K562 (cell line): Measurements from ENCODE around the gene CHTOP. TPM values are rescaled to one million over a fixed set of nuclear protein-coding genes. Genes with fewer than 3 reads are reported as not detected.

Source experiments
- ATAC-seq: fragments of 200-7000 bp; cut with Tn5 transposase; 3 replicates; pipeline ENCODE4 v1.9.1; 2020; ENCODE audit warnings: moderate library complexity
- BruUV-seq: library from RNA; stranded (reverse); fragments of 400-500 nt; replicated peaks from 2 replicates; lab custom pipeline; 2021; lab: Mats Ljungman, UMichigan
- CTCF ChIA-PET: fragments of 300-600 bp; formaldehyde crosslinking; extraction: SDS; loops from one replicate; lab custom pipeline; 2021; ENCODE audit warnings: low intra/inter-chr PET ratio; lab: Yijun Ruan, JAX
- POLR2A ChIA-PET: fragments of 300-600, 350-650 bp; sonication (Branson Sonifier 250); formaldehyde crosslinking; extraction: SDS; loops from one replicate; lab custom pipeline; 2021; ENCODE audit warnings: antibody characterized with exemption, inconsistent platforms; lab: Yijun Ruan, JAX
- DNase-seq, 4 experiments: peaks; one replicate each; pipeline versions ENCODE4 v3.0.0 to v3.0.0-alpha.2; 2011 to 2018; ENCODE audit warnings: low spot score in 3 of 4, mixed read lengths in 3 of 4; ENCODE audit errors: extremely low read depth in 1 of 4
- FAIRE-seq: peaks from 2 replicates; lab custom pipeline; 2011; peaks lifted over from hg19 to GRCh38; lab: Jason Lieb, UNC
- H2AFZ ChIP-seq: 2 replicates; pipeline ENCODE4 v1.6.0; 2011; ENCODE audit warnings: low read depth, low read length, control low read depth, inconsistent platforms
- H3K27ac ChIP-seq: fragments of 200-600 bp; 3 replicates; pipeline ENCODE4 v1.8.0; 2011; ENCODE audit warnings: low read depth, mild to moderate bottlenecking, control low read depth, inconsistent platforms, low read length, moderate library complexity, mixed read lengths; ENCODE audit errors: extremely low read depth
- H3K27me3 ChIP-seq, 2 experiments: fragments of 300-600 bp in 1 of 2; 2 replicates in 1 of 2; 3 replicates in 1 of 2; pipeline versions ENCODE4 v1.6.0 to v1.8.0; 2011; ENCODE audit warnings: inconsistent platforms in 2 of 2, low read length in 2 of 2, mild to moderate bottlenecking in 1 of 2, mixed read lengths in 1 of 2, moderate library complexity in 1 of 2; ENCODE audit not compliant: control insufficient read depth in 2 of 2, insufficient read depth in 2 of 2
- H3K36me3 ChIP-seq: fragments of 300-600 bp; 3 replicates; pipeline ENCODE4 v1.8.0; 2011; ENCODE audit warnings: mild to moderate bottlenecking, low read length, inconsistent platforms; ENCODE audit not compliant: control insufficient read depth, insufficient read depth
- H3K4me1 ChIP-seq, 2 experiments: fragments of 200-600 bp in 1 of 2; replicated peaks in 1 of 2; 2 replicates in 1 of 2; 3 replicates in 1 of 2; pipeline versions ENCODE4 v1.5.1 to v1.8.0; 2011; ENCODE audit warnings: inconsistent platforms in 2 of 2, low read length in 2 of 2, mild to moderate bottlenecking in 1 of 2, mixed read lengths in 1 of 2, moderate library complexity in 1 of 2; ENCODE audit not compliant: control insufficient read depth in 2 of 2, insufficient read depth in 2 of 2
- H3K4me2 ChIP-seq: 2 replicates; pipeline ENCODE4 v1.6.1; 2011; ENCODE audit warnings: low read length, control low read depth, inconsistent platforms, mixed read lengths; ENCODE audit not compliant: insufficient read depth
- H3K4me3 ChIP-seq: fragments of 200-600 bp; sonication (generic), shearing (Covaris generic); 2 replicates; pipeline ENCODE4 v1.5.1; 2016; ENCODE audit warnings: control low read depth, inconsistent platforms
- H3K79me2 ChIP-seq: fragments of 200-600 bp; 3 replicates; pipeline ENCODE4 v1.8.0; 2011; ENCODE audit warnings: low read length, inconsistent platforms; ENCODE audit not compliant: control insufficient read depth, insufficient read depth
- H3K9ac ChIP-seq, 2 experiments: 2 replicates each; pipeline versions ENCODE4 v1.6.0 to v1.6.1; 2011; ENCODE audit warnings: low read depth in 2 of 2, low read length in 2 of 2, control low read depth in 1 of 2, inconsistent platforms in 1 of 2, mild to moderate bottlenecking in 1 of 2, mixed read lengths in 1 of 2; ENCODE audit not compliant: insufficient read depth in 1 of 2
- H3K9me1 ChIP-seq: one replicate; pipeline ENCODE4 v1.6.0; 2011; ENCODE audit warnings: inconsistent platforms, mild to moderate bottlenecking, low read length, moderate library complexity; ENCODE audit not compliant: control insufficient read depth, insufficient read depth
- H3K9me3 ChIP-seq: replicated peaks from 2 replicates; pipeline ENCODE4 v1.5.1; 2011; ENCODE audit warnings: low read depth, low read length, inconsistent platforms; ENCODE audit not compliant: control insufficient read depth, insufficient read depth
- H4K20me1 ChIP-seq: replicated peaks from 2 replicates; pipeline ENCODE4 v1.6.1; 2011; ENCODE audit warnings: low read length, inconsistent platforms, mixed read lengths; ENCODE audit not compliant: control insufficient read depth, insufficient read depth
- WGBS: fragments of 100-300 bp; shearing (Covaris generic); methylation state at CpG from one replicate; pipeline ENCODE4 v1.1.6; 2016; ENCODE audit warnings: low coverage, mixed read lengths; ENCODE audit not compliant: insufficient coverage; ENCODE audit errors: missing lambda C conversion rate; 5-methylcytosine and 5-hydroxymethylcytosine counted together
- in situ Hi-C: fragments of 300-500 bp; cut with MboI; formaldehyde crosslinking; loops from 4 replicates; pipeline ENCODE4 v1.15.0; 2018; ENCODE audit warnings: inconsistent platforms, mixed read lengths
- intact Hi-C: fragments of 100-400 bp; cut with micrococcal nuclease; formaldehyde crosslinking; loops from 2 replicates; pipeline ENCODE4 v1.14.2; 2022
- polyA plus RNA-seq, 8 experiments: library from polyadenylated mRNA; depleted of rRNA in 4 of 8; stranded (reverse) in 5 of 8; unstranded in 3 of 8; fragments of >200 nt; fragmentation: Nextera tagmentation in 2 of 8; fragmentation: Illumina TruSeq in 1 of 8; extraction: Ambion mirVana in 2 of 8; extraction: Trizol in 1 of 8; gene quantifications; 2 replicates each; pipeline versions ENCODE4 v1.2.1 to v1.2.3, GENCODE V29; 2011 to 2014; ENCODE audit warnings: inconsistent platforms in 1 of 8, missing spikeins in 1 of 8
- total RNA-seq, 7 experiments: library from RNA; depleted of rRNA in 6 of 7; stranded (reverse); fragments of >200 nt in 6 of 7; fragmentation: Illumina TruSeq in 2 of 7; extraction: Trizol in 2 of 7; gene quantifications; 2 replicates each; pipeline versions ENCODE4 v1.2.1 to v1.2.3, GENCODE V29; 2011 to 2021; ENCODE audit warnings: low replicate concordance in 1 of 7
- TF ChIP-seq, protein P1 (sequence below): fragments of 450-650 bp; IDR thresholded peaks from 2 replicates; pipeline ENCODE4 v1.6.1; 2016; ENCODE audit warnings: mild to moderate bottlenecking, moderate library complexity

The CHTOP gene
- total and polyA plus RNA-seq, 9 of the 15 experiments (the other 6 are each of a cell fraction or from before 2014, with no cell fraction given) = 10.2 to 91.8 (median 60.8) TPM

DNA sequence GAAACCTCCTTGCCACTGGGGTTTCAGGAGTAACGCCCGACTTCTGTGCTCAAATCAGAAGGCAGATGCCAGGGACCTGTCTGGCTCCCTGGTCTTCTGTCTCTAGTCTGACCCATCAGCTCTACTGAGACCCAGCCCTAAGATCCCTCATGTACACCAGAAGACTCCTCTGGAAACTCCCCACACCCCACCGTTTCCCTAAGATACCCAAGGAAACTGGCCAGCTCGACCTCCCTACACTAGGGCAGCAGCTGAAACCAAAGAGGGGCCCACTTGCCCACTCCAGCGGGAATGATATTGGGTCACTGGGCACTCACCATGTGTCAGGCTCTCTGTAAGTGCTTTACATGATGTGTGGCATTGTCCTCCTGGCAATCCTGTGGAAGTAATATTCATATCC, 20.5 kb upstream of the CHTOP start:
- DNase-seq (no peak), FAIRE-seq (no peak), ATAC-seq (no peak)
- H3K9me1 ChIP-seq = peaks cover 6% of the 10 kb centered on the region
- TF ChIP-seq, protein P1, sequence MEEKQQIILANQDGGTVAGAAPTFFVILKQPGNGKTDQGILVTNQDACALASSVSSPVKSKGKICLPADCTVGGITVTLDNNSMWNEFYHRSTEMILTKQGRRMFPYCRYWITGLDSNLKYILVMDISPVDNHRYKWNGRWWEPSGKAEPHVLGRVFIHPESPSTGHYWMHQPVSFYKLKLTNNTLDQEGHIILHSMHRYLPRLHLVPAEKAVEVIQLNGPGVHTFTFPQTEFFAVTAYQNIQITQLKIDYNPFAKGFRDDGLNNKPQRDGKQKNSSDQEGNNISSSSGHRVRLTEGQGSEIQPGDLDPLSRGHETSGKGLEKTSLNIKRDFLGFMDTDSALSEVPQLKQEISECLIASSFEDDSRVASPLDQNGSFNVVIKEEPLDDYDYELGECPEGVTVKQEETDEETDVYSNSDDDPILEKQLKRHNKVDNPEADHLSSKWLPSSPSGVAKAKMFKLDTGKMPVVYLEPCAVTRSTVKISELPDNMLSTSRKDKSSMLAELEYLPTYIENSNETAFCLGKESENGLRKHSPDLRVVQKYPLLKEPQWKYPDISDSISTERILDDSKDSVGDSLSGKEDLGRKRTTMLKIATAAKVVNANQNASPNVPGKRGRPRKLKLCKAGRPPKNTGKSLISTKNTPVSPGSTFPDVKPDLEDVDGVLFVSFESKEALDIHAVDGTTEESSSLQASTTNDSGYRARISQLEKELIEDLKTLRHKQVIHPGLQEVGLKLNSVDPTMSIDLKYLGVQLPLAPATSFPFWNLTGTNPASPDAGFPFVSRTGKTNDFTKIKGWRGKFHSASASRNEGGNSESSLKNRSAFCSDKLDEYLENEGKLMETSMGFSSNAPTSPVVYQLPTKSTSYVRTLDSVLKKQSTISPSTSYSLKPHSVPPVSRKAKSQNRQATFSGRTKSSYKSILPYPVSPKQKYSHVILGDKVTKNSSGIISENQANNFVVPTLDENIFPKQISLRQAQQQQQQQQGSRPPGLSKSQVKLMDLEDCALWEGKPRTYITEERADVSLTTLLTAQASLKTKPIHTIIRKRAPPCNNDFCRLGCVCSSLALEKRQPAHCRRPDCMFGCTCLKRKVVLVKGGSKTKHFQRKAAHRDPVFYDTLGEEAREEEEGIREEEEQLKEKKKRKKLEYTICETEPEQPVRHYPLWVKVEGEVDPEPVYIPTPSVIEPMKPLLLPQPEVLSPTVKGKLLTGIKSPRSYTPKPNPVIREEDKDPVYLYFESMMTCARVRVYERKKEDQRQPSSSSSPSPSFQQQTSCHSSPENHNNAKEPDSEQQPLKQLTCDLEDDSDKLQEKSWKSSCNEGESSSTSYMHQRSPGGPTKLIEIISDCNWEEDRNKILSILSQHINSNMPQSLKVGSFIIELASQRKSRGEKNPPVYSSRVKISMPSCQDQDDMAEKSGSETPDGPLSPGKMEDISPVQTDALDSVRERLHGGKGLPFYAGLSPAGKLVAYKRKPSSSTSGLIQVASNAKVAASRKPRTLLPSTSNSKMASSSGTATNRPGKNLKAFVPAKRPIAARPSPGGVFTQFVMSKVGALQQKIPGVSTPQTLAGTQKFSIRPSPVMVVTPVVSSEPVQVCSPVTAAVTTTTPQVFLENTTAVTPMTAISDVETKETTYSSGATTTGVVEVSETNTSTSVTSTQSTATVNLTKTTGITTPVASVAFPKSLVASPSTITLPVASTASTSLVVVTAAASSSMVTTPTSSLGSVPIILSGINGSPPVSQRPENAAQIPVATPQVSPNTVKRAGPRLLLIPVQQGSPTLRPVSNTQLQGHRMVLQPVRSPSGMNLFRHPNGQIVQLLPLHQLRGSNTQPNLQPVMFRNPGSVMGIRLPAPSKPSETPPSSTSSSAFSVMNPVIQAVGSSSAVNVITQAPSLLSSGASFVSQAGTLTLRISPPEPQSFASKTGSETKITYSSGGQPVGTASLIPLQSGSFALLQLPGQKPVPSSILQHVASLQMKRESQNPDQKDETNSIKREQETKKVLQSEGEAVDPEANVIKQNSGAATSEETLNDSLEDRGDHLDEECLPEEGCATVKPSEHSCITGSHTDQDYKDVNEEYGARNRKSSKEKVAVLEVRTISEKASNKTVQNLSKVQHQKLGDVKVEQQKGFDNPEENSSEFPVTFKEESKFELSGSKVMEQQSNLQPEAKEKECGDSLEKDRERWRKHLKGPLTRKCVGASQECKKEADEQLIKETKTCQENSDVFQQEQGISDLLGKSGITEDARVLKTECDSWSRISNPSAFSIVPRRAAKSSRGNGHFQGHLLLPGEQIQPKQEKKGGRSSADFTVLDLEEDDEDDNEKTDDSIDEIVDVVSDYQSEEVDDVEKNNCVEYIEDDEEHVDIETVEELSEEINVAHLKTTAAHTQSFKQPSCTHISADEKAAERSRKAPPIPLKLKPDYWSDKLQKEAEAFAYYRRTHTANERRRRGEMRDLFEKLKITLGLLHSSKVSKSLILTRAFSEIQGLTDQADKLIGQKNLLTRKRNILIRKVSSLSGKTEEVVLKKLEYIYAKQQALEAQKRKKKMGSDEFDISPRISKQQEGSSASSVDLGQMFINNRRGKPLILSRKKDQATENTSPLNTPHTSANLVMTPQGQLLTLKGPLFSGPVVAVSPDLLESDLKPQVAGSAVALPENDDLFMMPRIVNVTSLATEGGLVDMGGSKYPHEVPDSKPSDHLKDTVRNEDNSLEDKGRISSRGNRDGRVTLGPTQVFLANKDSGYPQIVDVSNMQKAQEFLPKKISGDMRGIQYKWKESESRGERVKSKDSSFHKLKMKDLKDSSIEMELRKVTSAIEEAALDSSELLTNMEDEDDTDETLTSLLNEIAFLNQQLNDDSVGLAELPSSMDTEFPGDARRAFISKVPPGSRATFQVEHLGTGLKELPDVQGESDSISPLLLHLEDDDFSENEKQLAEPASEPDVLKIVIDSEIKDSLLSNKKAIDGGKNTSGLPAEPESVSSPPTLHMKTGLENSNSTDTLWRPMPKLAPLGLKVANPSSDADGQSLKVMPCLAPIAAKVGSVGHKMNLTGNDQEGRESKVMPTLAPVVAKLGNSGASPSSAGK = no peak
- no peaks in the 10 kb centered on the region for H3K27me3 ChIP-seq
- 53% methylated on average over 5 of the region's 5 CpGs for WGBS
- in situ Hi-C loops = no loop called here
- BruUV-seq = no TSS peak
- H3K9me3 ChIP-seq = no peaks in the 10 kb centered on the region
- H3K4me2 ChIP-seq = no peak overlapping the region
- no peaks in the 10 kb centered on the region for H4K20me1 ChIP-seq
- intact Hi-C loops = no loop called here
- no peak overlapping the region; a peak in 1 of 4 replicates for H3K9ac ChIP-seq
- POLR2A ChIA-PET = interaction anchor here (0.6 to 6.8 kb wide), 5 partner anchors 11 to 899 kb away, joined by 3 to 70 read pairs (median 8); partner anchors contain the start of genes S100A1 and S100A13
- CTCF ChIA-PET = no interaction called here
- peaks cover 38 to 56% of the 10 kb centered on the region in 2 experiments for H3K4me1 ChIP-seq
- no peak overlapping the region for H3K4me3 ChIP-seq
- no peak overlapping the region for H2AFZ ChIP-seq
- no peaks in the 10 kb centered on the region for H3K36me3 ChIP-seq
- no peak overlapping the region for H3K27ac ChIP-seq
- no peaks in the 10 kb centered on the region for H3K79me2 ChIP-seq
